GF-D8 (cell line): Measurements from ENCODE around the gene SKIC8.
"Not testable (repeated sequence)": the region's sequence is repeated elsewhere in the genome, so short reads cannot be mapped to it uniquely, and the experiment has no call there.

Source experiments
- DNase-seq: peaks from one replicate; lab custom pipeline; 2025; lab: John Stamatoyannopoulos, UW

The SKIC8 gene

GRCh38 chr15:78251136-78251535, 48.3 kb downstream of the SKIC8 start:
- no peak for DNase-seq

GRCh38 chr15:78249131-78249530, 50.3 kb downstream of the SKIC8 start:
- no peak for DNase-seq

- DNase-seq, result no peak
These were observed 51.5 kb downstream of the SKIC8 start for GRCh38 chr15:78247911-78248310.

GRCh38 chr15:78245976-78246620, 53.3 kb downstream of the SKIC8 start:
- DNase-seq, result not testable (repeated sequence)

GRCh38 chr15:78245392-78245791, 54.0 kb downstream of the SKIC8 start:
- DNase-seq, result not testable (repeated sequence)

- no peak for DNase-seq
These were observed 54.5 kb downstream of the SKIC8 start for GRCh38 chr15:78244893-78245292.

- no peak for DNase-seq
These were observed 55.3 kb downstream of the SKIC8 start for GRCh38 chr15:78244101-78244500.

- no peak for DNase-seq
These were observed 55.9 kb downstream of the SKIC8 start for GRCh38 chr15:78243491-78243941.

GRCh38 chr15:78243058-78243457, 56.4 kb downstream of the SKIC8 start:
- no peak for DNase-seq

GRCh38 chr15:78242128-78242527, 57.3 kb downstream of the SKIC8 start:
- DNase-seq, result no peak

GRCh38 chr15:78241017-78241416, 58.4 kb downstream of the SKIC8 start:
- peak; percentile 25 for DNase-seq

GRCh38 chr15:78239811-78240210, 59.6 kb downstream of the SKIC8 start:
- DNase-seq, result no peak

- DNase-seq, result no peak
These were observed 62.3 kb downstream of the SKIC8 start for GRCh38 chr15:78237146-78237545.

- DNase-seq, result no peak
These were observed 62.9 kb downstream of the SKIC8 start for GRCh38 chr15:78236491-78236890.

- no peak for DNase-seq
These were observed 64.8 kb downstream of the SKIC8 start, which contains the start of gene ACSBG1 for GRCh38 chr15:78234515-78235040. Gene ACSBG1, minus strand, starts transcription at chr15:78234565. Its CDS starts 64 bp downstream, at chr15:78234501.

GRCh38 chr15:78233496-78233895, 65.9 kb downstream of the SKIC8 start:
- DNase-seq, result no peak
